ENCODE measurements around the gene ASCL5. TPM values are rescaled to one million over a fixed set of nuclear protein-coding genes. Genes with fewer than 3 reads are reported as not detected.

Gene ASCL5
- total RNA-seq, 4 donors from 2014 or later, result not detected

GRCh38 chr1:201170533-201171062 lies 43.6 kb upstream of the ASCL5 start:
- no peak for TF ChIP-seq CTCF (IDR thresholded peaks at IDR 0.05; ENCODE audit: low read depth)

GRCh38 chr1:201169971-201170532 lies 43.1 kb upstream of the ASCL5 start:
- no peak for TF ChIP-seq CTCF (IDR thresholded peaks at IDR 0.05; ENCODE audit: low read depth)

GRCh38 chr1:201169203-201169602 lies 42.2 kb upstream of the ASCL5 start:
- TF ChIP-seq CTCF (IDR thresholded peaks at IDR 0.05; ENCODE audit: low read depth), result no peak

- TF ChIP-seq CTCF (IDR thresholded peaks at IDR 0.05; ENCODE audit: low read depth), result no peak
Observed at GRCh38 chr1:201167041-201167991, 40.3 kb upstream of the ASCL5 start.

GRCh38 chr1:201164645-201165044 lies 37.7 kb upstream of the ASCL5 start:
- no peak for TF ChIP-seq CTCF (IDR thresholded peaks at IDR 0.05; ENCODE audit: low read depth)

- no peak for TF ChIP-seq CTCF (IDR thresholded peaks at IDR 0.05; ENCODE audit: low read depth)
Observed at GRCh38 chr1:201163707-201164106, 36.7 kb upstream of the ASCL5 start.

GRCh38 chr1:201157949-201158348 lies 31.0 kb upstream of the ASCL5 start:
- no peak for TF ChIP-seq CTCF (IDR thresholded peaks at IDR 0.05; ENCODE audit: low read depth)
